Osteoblast (primary cell): ENCODE data around the gene TFDP1. TPM values are rescaled to one million over a fixed set of nuclear protein-coding genes. Genes with fewer than 3 reads are reported as not detected.

Source experiments
- DNase-seq: peaks from one replicate; pipeline ENCODE4 v3.0.0; 2011; ENCODE audit warnings: low spot score, mixed read lengths; ENCODE audit not compliant: insufficient read length; ENCODE audit errors: missing footprints
- H2AFZ ChIP-seq: 2 replicates; pipeline ENCODE4 v1.6.0; 2011; ENCODE audit warnings: mild to moderate bottlenecking, low read length
- H3K27ac ChIP-seq: 2 replicates; pipeline ENCODE4 v1.5.1; 2011; ENCODE audit warnings: mild to moderate bottlenecking, low read depth, low read length, moderate library complexity
- H3K27me3 ChIP-seq: 2 replicates; pipeline ENCODE4 v1.6.0; 2012; ENCODE audit warnings: mild to moderate bottlenecking, control low read depth, inconsistent platforms, low read length, moderate library complexity; ENCODE audit not compliant: insufficient read depth
- H3K36me3 ChIP-seq: 2 replicates; pipeline ENCODE4 v1.5.1; 2011; ENCODE audit warnings: mild to moderate bottlenecking, low read length, control low read depth, moderate library complexity; ENCODE audit not compliant: insufficient read depth
- H3K4me1 ChIP-seq: 2 replicates; pipeline ENCODE4 v1.5.1; 2011; ENCODE audit warnings: mild to moderate bottlenecking, low read length, control low read depth, moderate library complexity; ENCODE audit not compliant: insufficient read depth
- H3K4me2 ChIP-seq: 2 replicates; pipeline ENCODE4 v1.6.0; 2011; ENCODE audit warnings: mild to moderate bottlenecking, low read length; ENCODE audit not compliant: insufficient read depth
- H3K4me3 ChIP-seq: fragments of 200-600 bp; sonication (generic); 3 replicates; pipeline ENCODE4 v1.5.1; 2012; ENCODE audit warnings: mild to moderate bottlenecking, low read length, inconsistent platforms; ENCODE audit not compliant: insufficient read depth
- H3K79me2 ChIP-seq: 2 replicates; pipeline ENCODE4 v1.6.0; 2012; ENCODE audit warnings: mild to moderate bottlenecking, low read length, control low read depth, inconsistent platforms; ENCODE audit not compliant: insufficient read depth
- H3K9me3 ChIP-seq: 2 replicates; pipeline ENCODE4 v1.5.1; 2011; ENCODE audit warnings: low read depth, low read length, control low read depth
- H4K20me1 ChIP-seq: 2 replicates; pipeline ENCODE4 v1.6.0; 2012; ENCODE audit warnings: mild to moderate bottlenecking, low read length, control low read depth; ENCODE audit not compliant: insufficient read depth
- CTCF ChIP-seq: IDR thresholded peaks from 2 replicates; pipeline ENCODE4 v1.5.1; 2011; ENCODE audit warnings: mild to moderate bottlenecking, low read depth, low read length, moderate library complexity; ENCODE audit errors: extremely low read depth
- total RNA-seq: library from RNA; depleted of rRNA; stranded (reverse); fragments of >200 nt; gene quantifications from 2 replicates; pipeline ENCODE4 v1.2.3, GENCODE V29; 2012

The TFDP1 gene
- total RNA-seq, 1 donor: 56.8 TPM

- peaks cover 31% of the 10 kb centered on the region for H3K79me2 ChIP-seq
- peak; percentile 47 for DNase-seq
- no peak overlapping the region for H3K27ac ChIP-seq
- H3K4me2 ChIP-seq: no peak overlapping the region
- H3K4me1 ChIP-seq: no peaks in the 10 kb centered on the region
- H3K27me3 ChIP-seq: no peaks in the 10 kb centered on the region
- peaks cover 50% of the 10 kb centered on the region for H3K36me3 ChIP-seq
- no peak for TF ChIP-seq CTCF
- no peak overlapping the region for H2AFZ ChIP-seq
- H4K20me1 ChIP-seq: peaks cover 29% of the 10 kb centered on the region
- H3K9me3 ChIP-seq: no peaks in the 10 kb centered on the region
- H3K4me3 ChIP-seq: no peak overlapping the region
Observed at GRCh38 chr13:113551081-113552000, 33.2 kb upstream of the TFDP1 start.

GRCh38 chr13:113552079-113552478 lies 32.5 kb upstream of the TFDP1 start:
- Histone ChIP-seq H3K9me3 (no peaks in the 10 kb centered on the region), H3K4me3 (no peak overlapping the region), H2AFZ (no peak overlapping the region), H3K4me2 (no peak overlapping the region), H3K4me1 (no peaks in the 10 kb centered on the region), H4K20me1 (peaks cover 23% of the 10 kb centered on the region), H3K27me3 (no peaks in the 10 kb centered on the region), H3K79me2 (peaks cover 23% of the 10 kb centered on the region), H3K36me3 (peaks cover 48% of the 10 kb centered on the region), H3K27ac (no peak overlapping the region)
- TF ChIP-seq CTCF: no peak
- no peak for DNase-seq

DNA sequence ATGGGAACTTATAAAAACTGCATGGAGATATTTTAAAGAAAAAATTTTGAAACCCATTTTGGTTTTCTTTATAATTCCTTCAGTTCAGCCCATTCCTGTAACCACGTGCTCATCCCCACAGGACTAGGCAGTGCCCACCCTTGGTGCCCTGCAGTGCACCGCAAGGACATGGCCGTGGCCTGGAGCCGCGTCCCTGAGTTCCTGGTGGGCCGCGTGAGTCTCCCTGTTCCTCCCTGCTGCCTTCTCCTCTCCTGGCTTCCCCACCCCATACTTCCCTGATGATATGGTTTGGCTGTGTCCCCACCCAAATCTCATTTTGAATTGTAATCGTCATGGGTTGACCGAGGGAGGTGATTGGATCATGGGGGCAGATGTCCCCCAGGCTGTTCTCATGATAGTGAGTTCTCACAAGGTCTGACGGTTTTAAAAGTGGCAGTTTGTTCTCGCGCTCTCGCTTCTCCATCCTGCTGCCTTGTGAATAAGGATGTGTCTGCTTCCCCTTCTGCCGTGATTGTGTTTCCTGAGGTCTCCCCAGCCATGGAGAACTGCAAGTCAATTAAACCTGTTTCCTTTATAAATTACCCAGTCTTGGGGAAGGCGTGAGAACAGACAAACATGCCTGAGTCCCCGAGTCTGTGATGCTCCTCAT lies 31.6 kb upstream of the TFDP1 start:
- Histone ChIP-seq H3K4me1 (no peaks in the 10 kb centered on the region), H3K4me3 (no peak overlapping the region), H3K27ac (no peak overlapping the region), H3K79me2 (peaks cover 15% of the 10 kb centered on the region), H4K20me1 (peaks cover 18% of the 10 kb centered on the region), H3K9me3 (no peaks in the 10 kb centered on the region), H3K4me2 (no peak overlapping the region), H2AFZ (no peak overlapping the region), H3K27me3 (no peaks in the 10 kb centered on the region), H3K36me3 (peaks cover 46% of the 10 kb centered on the region)
- DNase-seq: no peak
- no peak for TF ChIP-seq CTCF
